HG03342 (cell line): ENCODE data around the gene SLC25A10.

Experiments used
- ATAC-seq: cut with Tn5 transposase; IDR thresholded peaks from one replicate; pipeline ENCODE4 v1.9.1; 2021; ENCODE audit warnings: mild to moderate bottlenecking, moderate library complexity; ENCODE audit not compliant: unreplicated experiment

Gene SLC25A10

DNA sequence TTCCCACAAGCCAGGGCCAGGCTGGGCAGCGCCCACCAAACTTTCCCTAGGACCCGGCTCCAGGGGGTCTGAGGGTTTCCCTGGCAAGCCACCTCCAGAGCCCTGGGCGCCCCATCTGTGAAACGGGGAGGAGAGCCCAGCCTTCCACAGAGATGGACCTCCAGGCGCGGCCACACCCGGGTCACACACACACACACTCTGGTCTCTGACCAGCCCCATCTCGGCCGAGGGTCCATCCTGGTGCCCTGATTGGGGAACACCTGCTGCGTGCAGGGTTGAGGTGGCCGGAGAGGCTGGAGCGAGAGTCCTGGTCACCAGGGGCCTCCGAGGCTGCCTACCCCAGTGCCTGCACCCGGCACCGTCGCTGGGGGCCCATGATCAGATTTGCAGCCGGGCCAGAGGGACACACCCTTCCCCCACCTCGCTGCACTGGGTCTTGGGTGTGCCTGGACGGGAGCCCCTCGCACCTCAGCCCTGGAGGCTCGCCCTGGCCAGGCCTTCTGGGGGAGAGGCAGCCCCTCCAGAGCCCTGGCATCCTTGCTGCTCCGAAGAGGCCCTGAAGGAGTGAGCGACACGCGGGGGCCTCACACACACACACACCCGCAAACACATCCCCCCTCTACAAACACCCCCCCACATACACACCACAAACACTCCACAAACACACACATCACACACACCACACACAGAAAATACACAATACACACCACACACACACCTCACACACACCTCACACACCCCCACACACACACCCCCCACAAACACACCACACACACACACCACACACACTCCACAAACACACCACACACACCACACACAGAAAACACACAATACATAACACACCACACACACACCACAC, 29.7 kb downstream of the SLC25A10 start:
- no peak for ATAC-seq
